AG09309 (cell line): ENCODE results near the gene POLR1G.

Experiments used
- DNase-seq: peaks from one replicate; pipeline ENCODE4 v3.0.0-alpha.2; 2010; ENCODE audit warnings: low read depth
- H3K4me3 ChIP-seq: 2 replicates; pipeline ENCODE4 v1.5.1; 2011; ENCODE audit warnings: mild to moderate bottlenecking, low read depth, low read length, moderate library complexity; ENCODE audit not compliant: control insufficient read depth
- TF ChIP-seq, protein P1 (sequence below): IDR thresholded peaks from 2 replicates; pipeline ENCODE4 v1.5.1; 2011; ENCODE audit warnings: mild to moderate bottlenecking, low read depth, low read length, inconsistent platforms; ENCODE audit not compliant: insufficient read depth, control insufficient read depth; ENCODE audit errors: missing control alignments

POLR1G gene

DNA sequence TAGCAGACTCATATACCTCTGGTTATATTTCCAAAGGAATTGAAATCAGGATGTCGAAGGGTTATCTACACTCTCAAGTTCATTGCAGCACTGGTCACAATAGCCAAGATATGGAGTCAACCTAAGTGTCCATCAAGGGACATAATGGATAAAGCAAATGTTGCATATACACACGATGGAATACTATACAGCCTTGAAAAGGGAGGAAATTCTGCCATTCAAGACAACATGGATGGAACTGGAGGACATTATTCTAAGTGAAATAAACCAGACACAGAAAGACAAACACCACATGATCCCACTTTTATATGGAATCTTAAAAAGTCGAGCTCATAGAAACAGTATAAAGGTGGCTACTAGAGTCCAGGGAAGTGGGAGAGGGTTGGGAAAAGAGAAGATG is 30.9 kb downstream of the POLR1G start:
- TF ChIP-seq, protein P1, sequence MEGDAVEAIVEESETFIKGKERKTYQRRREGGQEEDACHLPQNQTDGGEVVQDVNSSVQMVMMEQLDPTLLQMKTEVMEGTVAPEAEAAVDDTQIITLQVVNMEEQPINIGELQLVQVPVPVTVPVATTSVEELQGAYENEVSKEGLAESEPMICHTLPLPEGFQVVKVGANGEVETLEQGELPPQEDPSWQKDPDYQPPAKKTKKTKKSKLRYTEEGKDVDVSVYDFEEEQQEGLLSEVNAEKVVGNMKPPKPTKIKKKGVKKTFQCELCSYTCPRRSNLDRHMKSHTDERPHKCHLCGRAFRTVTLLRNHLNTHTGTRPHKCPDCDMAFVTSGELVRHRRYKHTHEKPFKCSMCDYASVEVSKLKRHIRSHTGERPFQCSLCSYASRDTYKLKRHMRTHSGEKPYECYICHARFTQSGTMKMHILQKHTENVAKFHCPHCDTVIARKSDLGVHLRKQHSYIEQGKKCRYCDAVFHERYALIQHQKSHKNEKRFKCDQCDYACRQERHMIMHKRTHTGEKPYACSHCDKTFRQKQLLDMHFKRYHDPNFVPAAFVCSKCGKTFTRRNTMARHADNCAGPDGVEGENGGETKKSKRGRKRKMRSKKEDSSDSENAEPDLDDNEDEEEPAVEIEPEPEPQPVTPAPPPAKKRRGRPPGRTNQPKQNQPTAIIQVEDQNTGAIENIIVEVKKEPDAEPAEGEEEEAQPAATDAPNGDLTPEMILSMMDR = no peak
- DNase-seq = no peak
- H3K4me3 ChIP-seq = no peak overlapping the region

DNA sequence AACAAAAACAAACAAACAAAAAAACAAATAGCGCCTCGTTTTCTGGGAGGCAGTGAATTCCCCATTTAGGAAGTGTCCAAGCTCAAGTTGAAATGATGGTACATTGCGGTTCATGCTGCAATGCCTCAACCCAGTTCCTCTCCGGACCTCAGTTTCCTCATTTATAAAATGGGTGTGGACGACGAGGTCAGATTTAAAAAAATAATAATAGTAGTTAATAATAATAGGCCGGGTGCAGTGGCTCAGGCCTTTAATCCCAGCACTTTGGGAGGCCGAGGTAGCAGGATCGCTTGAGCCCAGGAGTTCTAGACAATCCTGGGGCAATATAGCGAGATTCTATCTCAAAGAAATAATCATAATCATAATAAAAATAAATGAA is 32.7 kb downstream of the POLR1G start:
- TF ChIP-seq, protein P1 = no peak
- DNase-seq = no peak
- peak overlapping the region; percentile 32 for H3K4me3 ChIP-seq

DNA sequence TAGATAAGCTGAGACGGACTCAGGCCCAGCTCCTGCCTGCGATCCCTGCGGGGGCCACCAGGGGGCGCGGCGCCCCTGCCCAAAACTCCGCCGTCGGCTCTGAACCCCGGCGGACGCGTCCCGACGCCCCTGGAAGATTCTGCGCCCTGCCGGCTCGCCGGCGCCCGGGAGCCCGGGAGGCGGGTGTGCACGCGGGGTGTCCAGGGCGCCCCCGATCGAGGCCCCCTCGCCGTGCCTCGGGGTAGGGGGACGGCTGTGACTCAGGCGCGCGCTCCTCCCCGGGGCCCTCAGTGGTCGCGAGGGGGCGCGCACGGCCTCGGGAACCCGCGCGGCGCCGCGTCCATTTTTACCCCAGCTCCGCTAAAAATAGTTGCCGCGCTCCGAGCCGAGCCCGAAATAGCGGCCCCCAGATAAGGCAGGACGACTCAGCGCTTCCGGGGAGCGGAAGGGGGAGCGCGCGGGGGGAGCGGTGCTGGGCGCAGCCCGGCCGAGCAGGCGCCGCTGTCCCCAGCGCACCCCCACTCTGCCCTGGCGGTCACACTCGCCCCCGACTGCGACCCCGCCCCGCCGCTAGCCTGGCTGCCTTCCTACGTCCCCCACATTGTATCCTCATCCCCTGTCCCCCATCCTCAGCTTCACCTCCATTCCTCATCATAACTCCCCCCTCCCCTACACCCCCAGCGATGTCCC is 33.3 kb downstream of the POLR1G start:
- H3K4me3 ChIP-seq = peak overlapping the region; percentile 32
- DNase-seq = no peak
- TF ChIP-seq, protein P1 = peak; percentile 90

DNA sequence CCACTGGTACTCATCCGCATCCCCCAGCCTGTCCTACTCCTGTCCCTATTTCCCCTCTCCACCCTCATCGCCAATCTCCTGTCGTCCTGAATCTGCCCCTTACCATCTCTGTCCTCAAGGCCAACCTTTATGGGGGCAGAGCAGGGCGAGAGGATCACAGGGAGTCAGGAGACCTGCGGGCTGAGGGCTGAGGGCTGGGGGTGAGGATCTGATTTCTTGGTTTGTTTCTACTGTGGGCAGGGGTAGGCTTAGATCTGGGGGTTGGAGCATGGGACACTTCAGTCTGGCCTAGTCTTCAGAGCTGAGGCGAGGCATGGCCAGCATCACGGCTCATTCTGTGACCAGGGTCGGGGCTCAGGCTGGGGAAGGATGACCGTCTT is 33.8 kb downstream of the POLR1G start:
- peak overlapping the region; percentile 32 for H3K4me3 ChIP-seq
- TF ChIP-seq, protein P1 = no peak
- no peak for DNase-seq

DNA sequence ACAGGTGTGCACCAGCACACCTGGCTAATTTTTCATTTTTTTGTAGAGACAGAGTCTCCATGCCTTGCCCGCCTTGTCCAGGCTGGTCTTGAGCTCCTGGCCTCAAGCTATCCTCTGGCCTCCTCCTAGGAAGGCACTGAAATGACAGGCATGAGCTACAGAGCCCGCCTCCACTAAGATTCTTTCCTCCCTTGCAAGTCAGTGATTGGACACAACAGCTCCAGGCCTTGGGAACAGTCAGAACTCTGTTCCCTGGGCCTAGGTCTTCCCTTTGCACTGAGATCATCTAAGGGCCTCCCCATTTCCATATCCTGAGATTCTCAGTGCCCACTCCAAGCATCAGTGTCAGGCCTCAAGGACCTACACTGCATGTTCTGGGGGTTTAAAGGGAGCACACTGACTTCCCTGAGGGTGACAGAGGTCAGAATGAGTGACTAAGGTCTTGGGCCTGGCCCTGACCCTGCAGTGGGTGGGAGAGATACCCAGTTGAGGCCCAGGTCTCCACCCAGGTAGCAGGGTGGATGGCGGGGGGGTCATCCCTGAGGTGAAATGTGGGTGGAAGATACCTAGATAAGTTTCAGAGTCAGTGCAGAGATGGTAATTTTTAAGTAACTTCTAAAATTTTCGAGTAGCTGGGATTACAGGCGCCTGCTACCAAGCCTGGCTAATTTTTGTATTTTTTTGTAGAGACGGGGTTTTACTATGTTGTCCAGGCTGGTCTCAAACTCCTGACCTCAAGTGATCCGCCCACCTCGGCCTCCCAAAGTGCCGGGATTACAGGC is 34.6 kb downstream of the POLR1G start:
- DNase-seq = no peak
- H3K4me3 ChIP-seq = no peak overlapping the region
- TF ChIP-seq, protein P1 = no peak

DNA sequence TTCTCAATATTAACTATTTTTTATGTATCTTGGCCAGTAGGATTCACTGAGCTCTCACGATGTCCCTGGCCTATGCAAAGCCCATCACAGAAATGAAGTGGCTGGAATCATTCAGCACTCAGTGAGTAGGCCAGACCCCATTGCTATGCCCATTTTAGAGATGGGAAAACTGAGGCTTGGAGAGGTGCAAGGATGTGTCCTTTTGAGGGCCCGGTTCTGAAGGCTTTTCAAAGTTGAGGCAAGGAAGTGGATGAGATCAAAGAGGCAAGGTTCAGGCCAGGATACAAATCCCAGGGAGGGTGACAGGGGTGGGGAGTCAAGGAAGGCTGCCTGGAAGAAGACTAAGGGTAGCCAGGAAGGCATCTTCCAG is 35.9 kb downstream of the POLR1G start:
- TF ChIP-seq, protein P1 = no peak
- no peak overlapping the region for H3K4me3 ChIP-seq
- DNase-seq = no peak
